Measurements from ENCODE around the gene HSD11B2.

The HSD11B2 gene

GRCh38 chr16:67441907-67442306 lies 11.0 kb downstream of the HSD11B2 start:
- TF ChIP-seq CTCF (IDR thresholded peaks at IDR 0.05; ENCODE audit: insufficient read depth, low read length, missing control alignments), result no peak
- CTCF ChIA-PET, result interaction anchor here (1.3 to 8.9 kb wide), 3 partner anchors 14 to 35 kb away, joined by 4 to 75 read pairs (median 53); no protein-coding TSS in a partner anchor

GRCh38 chr16:67442581-67443255 lies 11.8 kb downstream of the HSD11B2 start:
- no peak for TF ChIP-seq CTCF (IDR thresholded peaks at IDR 0.05; ENCODE audit: insufficient read depth, low read length, missing control alignments)
- ChIA-PET POLR2A (interaction anchor here (1.4 kb wide), 1 partner anchor 14 kb away, joined by 3 read pairs; no protein-coding TSS in a partner anchor), CTCF (interaction anchor here (1.2 to 8.9 kb wide), 5 partner anchors 8 to 35 kb away, joined by 4 to 75 read pairs (median 8); partner anchors contain the start of gene ZDHHC1)
- no peak overlapping the region for H3K4me3 ChIP-seq (ENCODE audit: low read depth, low read length)
- DNase-seq (ENCODE audit: low read depth, low spot score), result no peak

More at GRCh38 chr16:67441907-67442306, 11.0 kb downstream of the HSD11B2 start:
- POLR2A ChIA-PET, result no interaction called here
- no peak overlapping the region for H3K4me3 ChIP-seq (ENCODE audit: low read depth, low read length)
- no peak for DNase-seq (ENCODE audit: low read depth, low spot score)

GRCh38 chr16:67443265-67443664 lies 12.3 kb downstream of the HSD11B2 start:
- no peak for DNase-seq (ENCODE audit: low read depth, low spot score)
- TF ChIP-seq CTCF (IDR thresholded peaks at IDR 0.05; ENCODE audit: insufficient read depth, low read length, missing control alignments), result no peak
- ChIA-PET POLR2A (interaction anchor here (1.4 kb wide), 1 partner anchor 13 kb away, joined by 3 read pairs; no protein-coding TSS in a partner anchor), CTCF (interaction anchor here (0.9 to 8.9 kb wide), 6 partner anchors 9 to 36 kb away, joined by 3 to 75 read pairs (median 6); partner anchors contain the start of gene ZDHHC1)
- H3K4me3 ChIP-seq (ENCODE audit: low read depth, low read length), result no peak overlapping the region

- no peak for DNase-seq (ENCODE audit: low read depth, low spot score)
These were observed 13.6 kb downstream of the HSD11B2 start for GRCh38 chr16:67444259-67445125.

GRCh38 chr16:67445126-67445426 lies 14.2 kb downstream of the HSD11B2 start:
- DNase-seq (ENCODE audit: low read depth, low spot score), result no peak
- POLR2A ChIA-PET, result no interaction called here
- CTCF ChIA-PET, result interaction anchor here (0.6 to 8.9 kb wide), 9 partner anchors 9 to 157 kb away, joined by 3 to 75 read pairs (median 3); no protein-coding TSS in a partner anchor
- no peak for TF ChIP-seq CTCF (IDR thresholded peaks at IDR 0.05; ENCODE audit: insufficient read depth, low read length, missing control alignments)
- no peak overlapping the region for H3K4me3 ChIP-seq (ENCODE audit: low read depth, low read length)

More at GRCh38 chr16:67444259-67445125, 13.6 kb downstream of the HSD11B2 start:
- CTCF ChIA-PET, result interaction anchor here (0.7 to 8.9 kb wide), 10 partner anchors 10 to 159 kb away, joined by 3 to 75 read pairs (median 3); partner anchors contain the start of genes HSD11B2 and ZDHHC1
- POLR2A ChIA-PET, result no interaction called here
- TF ChIP-seq CTCF (IDR thresholded peaks at IDR 0.05; ENCODE audit: insufficient read depth, low read length, missing control alignments), result no peak
- no peak overlapping the region for H3K4me3 ChIP-seq (ENCODE audit: low read depth, low read length)

Measured in AG04449 (cell line).